Activated CD8-positive, alpha-beta memory T cell treated with anti-CD3 and anti-CD28 coated beads for 4 hours (primary cell): ENCODE measurements around the gene MAML1.
"Not testable (repeated sequence)": the region's sequence is repeated elsewhere in the genome, so short reads cannot be mapped to it uniquely, and the experiment has no call there.

Experiments used
- DNase-seq, 2 donors: peaks; one replicate each; pipeline ENCODE4 v3.0.0-alpha.2; 2020; ENCODE audit warnings: low read depth in 2 of 2

Gene MAML1

DNA sequence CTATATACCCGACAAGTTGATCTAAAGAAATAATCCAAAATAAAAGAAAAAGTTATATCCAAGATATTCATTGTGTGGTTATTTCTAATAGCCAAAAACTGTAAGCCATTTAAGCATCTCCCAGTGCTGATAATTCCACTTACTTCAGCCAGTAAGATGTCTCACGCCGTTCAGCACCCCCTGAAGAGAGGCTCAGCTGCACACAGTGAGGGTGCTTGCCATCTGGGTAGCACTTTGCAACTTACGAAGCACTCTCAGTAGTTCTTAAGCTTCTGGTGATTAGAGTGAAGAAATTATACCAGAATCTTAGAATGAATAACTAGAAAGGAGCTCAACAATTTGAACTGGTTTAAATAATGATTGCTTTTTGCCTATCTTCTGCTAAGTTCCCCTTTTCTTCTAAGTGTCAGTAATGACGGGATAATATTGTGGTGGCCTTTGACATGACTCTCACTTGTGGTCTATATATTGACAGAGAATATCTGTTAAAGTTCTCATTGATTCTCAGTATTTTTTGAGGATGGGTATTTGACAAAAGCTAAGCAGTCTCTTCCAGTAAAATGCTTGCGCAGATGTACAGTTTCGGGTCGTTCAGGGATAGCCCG, 35.0 kb downstream of the MAML1 start:
- DNase-seq: no peak

DNA sequence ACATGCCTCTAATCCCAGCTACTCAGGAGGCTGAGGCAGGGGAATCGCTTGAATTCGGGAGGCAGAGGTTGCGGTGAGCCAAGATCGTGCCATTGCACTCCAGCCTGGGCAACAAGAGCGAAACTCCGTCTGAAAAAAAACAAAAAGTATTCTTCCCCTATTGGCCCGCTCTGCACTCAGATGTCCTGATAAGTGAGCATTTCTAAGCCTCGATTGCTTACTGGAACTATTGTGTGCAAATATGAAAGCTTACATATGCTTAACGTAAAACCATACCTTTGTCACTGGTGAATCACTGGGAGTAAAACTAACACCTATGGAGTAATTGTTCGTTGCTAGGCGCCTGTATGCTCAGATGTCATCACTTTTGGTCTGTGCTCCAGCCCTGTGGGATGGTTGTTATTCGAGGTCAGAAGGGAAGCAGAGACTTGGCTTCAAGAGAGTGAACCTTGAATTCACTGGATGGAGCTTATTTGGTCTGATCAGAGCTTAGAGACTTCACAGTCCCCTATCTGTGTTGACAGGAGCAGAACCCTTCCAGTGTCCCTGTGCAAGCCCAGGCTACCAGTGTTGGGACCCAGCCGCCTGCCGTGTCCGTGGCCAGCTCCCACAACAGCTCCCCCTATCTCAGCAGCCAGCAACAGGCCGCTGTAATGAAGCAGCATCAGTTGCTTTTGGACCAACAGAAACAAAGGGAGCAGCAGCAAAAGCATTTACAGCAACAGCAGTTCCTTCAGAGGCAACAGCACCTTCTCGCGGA, 35.9 kb downstream of the MAML1 start:
- no peak for DNase-seq

DNA sequence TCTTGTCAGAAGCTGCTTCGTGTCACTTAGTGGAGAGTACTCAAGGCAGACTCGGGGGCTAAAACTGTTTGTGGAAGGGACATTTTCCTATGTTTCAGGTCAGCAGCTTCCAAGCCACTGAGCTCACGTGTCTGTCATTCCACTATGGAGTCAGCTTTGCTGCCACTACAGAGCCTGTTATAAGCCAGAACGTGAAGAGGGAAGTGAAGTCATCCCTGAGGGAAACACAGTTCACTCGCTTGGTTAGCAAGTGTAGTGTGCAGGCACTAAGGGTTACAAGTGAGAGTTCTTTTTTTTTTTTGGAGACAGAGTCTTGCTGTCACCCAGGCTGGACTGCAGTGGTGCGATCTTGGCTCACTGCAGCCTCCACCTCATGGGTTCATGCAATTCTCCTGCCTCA, 36.6 kb downstream of the MAML1 start:
- no peak for DNase-seq

- DNase-seq: no peak
Measured at GRCh38 chr5:179769796-179770195, 37.2 kb downstream of the MAML1 start.

GRCh38 chr5:179771311-179771895, 38.8 kb downstream of the MAML1 start:
- DNase-seq: no peak

GRCh38 chr5:179772351-179772750, 39.7 kb downstream of the MAML1 start:
- no peak for DNase-seq

- no peak for DNase-seq
Measured at GRCh38 chr5:179773686-179774040, 41.0 kb downstream of the MAML1 start.

- DNase-seq: no peak
Measured at GRCh38 chr5:179774442-179774841, 41.8 kb downstream of the MAML1 start.

DNA sequence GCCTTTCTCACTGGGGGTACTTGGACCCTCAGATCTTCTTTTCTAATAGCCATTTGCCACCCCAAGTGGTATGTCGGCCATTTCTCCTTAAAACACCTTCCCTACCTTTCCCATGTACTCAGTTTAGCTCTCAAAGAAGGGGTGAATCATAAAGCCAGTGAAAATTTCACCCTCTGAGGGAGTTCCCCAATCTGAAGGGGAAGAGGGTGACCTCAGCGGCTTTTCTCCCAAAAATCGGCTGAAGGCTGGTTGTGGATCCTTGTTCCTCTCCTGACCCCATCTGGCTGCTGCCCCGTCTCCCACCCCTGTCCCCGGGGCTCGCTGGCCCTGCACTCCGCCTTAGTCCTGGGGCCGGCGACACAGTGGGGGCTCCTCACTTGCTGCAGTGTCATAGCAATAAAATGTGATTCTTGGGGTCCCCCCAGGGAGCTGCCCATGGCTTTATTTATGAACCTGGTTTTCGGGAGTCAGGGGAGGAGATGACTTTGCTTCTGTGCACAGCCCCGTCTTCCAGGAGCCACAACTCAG, 43.9 kb downstream of the MAML1 start:
- DNase-seq: no peak

GRCh38 chr5:179777456-179777855, 44.8 kb downstream of the MAML1 start:
- no peak for DNase-seq

DNA sequence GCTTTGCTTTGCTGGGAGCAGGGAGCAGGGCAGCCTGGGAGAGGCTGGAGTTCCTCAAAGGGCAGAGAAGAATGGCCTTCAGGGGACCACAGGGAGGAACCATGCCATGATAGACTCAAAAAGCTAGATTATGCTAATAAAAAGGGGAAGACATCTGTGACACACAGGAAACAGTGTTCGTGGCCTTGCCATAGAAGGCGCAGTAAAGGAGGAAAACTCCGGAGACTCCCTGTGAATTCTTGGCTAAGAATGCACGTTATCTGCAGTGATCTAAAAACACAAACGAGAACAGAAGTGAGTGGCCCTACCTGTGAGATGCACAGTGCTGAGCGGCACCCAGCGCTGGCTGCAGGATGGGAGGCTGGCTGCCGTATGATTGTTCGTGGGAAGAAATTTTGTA, 45.3 kb downstream of the MAML1 start:
- DNase-seq: no peak

GRCh38 chr5:179778591-179778990, 46.0 kb downstream of the MAML1 start:
- DNase-seq: no peak

DNA sequence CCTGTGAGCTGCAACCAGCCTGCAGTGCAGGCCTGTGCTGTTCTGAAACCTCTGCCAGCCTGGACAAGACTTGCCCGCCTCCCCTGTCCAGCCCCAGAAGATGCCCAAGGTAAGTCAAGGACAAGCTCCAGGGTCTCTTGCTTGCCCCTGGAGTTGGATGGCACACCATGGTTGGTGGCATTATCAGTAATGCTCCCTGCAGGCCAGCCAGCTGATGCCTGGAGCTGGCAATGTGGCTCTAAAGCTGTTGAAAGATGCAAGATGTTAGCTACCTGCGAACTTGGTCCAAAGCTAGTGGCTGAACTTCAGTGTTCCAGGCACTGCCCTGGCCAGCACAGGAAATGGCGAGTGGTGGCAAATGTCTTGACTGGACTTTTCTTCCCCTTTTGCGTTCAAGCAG, 47.2 kb downstream of the MAML1 start:
- no peak for DNase-seq

GRCh38 chr5:179780362-179780761, 47.7 kb downstream of the MAML1 start:
- DNase-seq: no peak

- DNase-seq: no peak
Measured at GRCh38 chr5:179781846-179782245, 49.2 kb downstream of the MAML1 start.

DNA sequence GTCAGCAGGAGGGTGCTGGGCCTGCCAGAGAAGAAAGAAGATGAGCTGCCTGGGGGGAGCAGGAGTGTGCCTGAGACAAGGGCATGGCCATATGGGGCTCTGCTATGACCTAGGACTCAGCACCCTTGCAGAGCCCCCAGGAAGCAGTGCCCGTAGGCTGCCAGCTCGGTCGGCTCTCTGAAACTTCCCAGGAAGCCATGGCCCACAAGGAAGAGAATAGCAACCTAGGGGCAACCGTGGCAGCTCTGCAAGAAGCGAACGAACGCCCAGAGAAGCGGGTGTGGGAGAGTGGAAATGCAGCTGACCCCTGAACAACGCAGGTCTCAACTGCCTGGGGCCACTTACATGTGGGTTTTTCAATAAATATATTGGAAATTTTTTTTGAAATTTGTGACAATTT, 50.5 kb downstream of the MAML1 start:
- DNase-seq: no peak

GRCh38 chr5:179786861-179787260, 54.2 kb downstream of the MAML1 start:
- DNase-seq: no peak

GRCh38 chr5:179788193-179788854, 55.7 kb downstream of the MAML1 start:
- no peak for DNase-seq

DNA sequence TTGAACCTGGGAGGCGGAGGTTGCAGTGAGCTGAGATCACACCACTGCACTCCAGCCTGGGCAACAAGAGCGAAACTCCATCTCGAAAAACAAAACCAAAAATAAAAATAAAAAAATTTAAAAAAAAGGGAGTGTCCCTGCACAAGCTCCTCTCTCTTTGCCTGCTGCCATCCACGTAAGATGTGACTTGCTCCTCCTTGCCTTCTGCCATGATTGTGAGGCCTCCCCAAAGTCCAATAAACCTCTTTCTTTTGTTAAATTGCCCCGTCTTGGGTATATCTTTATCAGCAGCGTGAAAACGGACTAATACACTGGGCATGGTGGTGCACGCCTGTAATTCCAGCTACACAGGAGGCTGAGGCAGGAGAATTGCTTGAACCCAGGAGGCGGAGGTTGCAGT, 56.7 kb downstream of the MAML1 start:
- DNase-seq: not testable (repeated sequence)

DNA sequence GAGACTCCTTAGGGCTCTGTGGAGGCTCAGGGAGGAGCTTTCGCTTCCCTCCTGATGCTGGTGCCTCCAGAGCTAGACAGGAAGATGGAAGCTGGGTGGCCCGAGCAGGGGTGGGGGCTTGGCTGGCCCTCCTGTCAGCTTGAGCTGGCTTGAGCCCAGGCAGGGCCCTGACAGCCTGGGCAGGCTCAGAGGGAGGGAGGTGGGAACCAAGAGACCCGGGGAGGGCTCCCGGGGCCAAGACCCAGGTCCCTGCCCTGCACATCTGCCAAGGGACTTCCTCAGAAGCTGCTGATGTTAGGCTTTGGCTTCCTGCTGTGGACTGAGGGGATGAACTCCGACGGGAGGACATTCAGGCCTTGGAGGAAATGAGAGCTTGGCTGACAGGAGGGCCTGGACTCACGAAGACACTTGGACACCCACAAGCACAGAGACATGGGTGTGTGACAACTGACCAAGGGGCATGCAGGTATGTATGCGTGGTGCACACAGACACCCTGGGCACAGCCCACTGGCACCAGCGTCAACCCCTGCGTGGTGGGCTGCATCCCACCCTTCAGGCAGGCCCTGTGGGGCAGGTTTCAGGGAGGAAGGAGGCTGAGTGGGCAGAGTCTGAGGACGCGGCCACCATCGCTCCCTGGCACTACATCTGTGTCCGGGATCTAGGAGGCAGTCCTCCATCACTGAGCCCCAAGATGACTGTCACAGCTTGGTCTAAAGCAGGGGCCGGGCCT, 59.4 kb downstream of the MAML1 start:
- no peak for DNase-seq

DNA sequence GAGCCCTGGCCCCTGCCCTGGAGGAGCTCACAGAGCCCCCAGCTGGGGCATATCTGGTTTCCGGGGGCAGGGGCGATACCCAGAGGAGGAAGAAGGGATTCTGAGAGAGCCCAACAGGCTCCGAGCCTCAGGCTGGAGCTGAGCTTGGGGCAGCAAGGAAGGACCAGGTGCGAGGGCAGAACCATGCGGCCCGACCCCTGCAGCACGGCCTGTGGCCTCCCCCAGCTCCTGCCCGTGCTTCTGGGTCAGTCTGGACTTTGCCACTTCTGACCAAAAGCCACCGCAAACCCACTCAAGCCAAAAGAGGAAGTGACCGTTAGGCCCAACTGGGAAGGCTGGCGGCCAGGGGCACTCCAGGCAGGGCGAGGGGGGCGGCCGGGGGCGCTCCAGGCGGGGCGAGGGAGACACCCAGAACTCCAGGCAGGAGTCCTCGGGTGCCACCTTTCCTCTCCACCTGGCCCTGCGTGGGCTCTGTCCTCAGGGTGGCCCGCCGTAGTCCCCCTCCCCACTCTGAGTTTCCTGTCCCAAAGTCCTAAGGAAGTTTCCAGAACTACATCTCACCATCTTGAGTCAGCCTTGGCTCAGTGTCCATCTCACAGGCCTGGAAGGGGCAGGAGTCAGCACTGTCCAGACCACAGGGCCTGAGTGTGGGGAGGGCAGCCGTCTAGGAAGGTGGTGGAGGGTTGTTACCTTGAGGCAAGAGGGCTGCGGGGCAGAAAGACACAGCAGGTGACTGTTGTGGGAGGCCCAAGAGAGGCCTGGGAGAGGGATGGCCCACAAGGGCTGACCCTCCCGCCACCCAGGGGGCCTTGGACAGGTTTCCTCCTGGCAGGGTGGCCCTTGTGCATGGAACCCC, 60.2 kb downstream of the MAML1 start:
- no peak for DNase-seq
